HuH-7 (cell line): ENCODE results near the gene TSHZ2.

Experiments used
- DNase-seq: peaks from one replicate; pipeline ENCODE4 v3.0.0; 2011; ENCODE audit warnings: low spot score

The TSHZ2 gene

DNA sequence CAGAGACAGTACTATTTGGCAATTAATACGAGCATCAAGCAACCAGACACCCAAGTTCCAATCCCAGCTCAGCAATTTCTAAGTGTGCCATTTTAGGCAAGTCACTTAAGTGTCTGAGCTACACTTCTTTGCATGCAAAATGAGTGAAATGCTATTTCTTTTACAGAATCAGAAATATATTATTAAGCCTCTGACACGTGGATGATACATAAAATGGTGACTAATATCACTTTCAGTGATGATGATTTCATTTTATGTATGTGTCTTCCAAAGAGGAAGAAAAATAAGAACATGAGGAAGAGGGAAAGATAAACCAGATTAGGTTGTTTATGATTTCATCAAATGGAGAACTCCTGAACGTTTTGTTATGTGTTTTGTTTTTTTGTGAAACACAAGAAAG is 158.6 kb downstream of the TSHZ2 start:
- no peak for DNase-seq

DNA sequence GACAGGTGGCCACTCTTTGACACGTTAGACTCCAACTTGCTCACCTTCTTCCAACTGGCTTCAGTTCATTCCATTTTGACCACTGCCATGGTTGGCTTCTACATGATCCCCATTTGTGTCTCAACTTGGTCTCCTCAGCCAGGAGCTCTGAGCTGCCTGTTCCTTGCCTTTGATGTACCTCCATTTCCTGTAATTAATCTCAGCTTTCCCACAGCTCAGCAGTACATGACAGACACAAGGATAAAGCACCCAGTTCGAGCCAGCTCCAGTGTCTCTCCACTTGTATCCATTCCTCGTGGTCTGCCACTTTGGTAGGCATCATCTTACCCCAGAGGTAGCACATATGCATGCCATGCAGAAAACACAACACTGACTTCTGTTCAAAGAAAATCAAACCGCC is 161.0 kb downstream of the TSHZ2 start:
- no peak for DNase-seq

DNA sequence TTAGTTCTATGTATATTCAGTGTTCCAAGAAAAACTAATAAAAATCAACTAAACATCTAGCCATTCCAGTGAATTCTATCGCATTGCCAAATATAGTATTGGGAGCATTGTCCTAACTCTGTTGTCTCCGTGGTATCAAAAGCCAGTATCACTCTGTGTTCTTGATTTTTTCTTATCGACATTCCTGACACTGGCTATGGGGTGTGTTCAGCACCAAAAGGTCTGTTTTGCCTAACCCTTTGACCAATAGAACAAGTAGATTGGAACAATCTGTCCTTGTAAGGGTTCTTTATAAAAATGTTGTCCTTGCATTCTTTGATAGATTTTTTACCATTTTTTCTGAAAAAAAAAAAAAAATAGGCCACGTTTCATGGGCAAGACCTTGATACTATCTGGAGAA is 161.5 kb downstream of the TSHZ2 start:
- no peak for DNase-seq

DNA sequence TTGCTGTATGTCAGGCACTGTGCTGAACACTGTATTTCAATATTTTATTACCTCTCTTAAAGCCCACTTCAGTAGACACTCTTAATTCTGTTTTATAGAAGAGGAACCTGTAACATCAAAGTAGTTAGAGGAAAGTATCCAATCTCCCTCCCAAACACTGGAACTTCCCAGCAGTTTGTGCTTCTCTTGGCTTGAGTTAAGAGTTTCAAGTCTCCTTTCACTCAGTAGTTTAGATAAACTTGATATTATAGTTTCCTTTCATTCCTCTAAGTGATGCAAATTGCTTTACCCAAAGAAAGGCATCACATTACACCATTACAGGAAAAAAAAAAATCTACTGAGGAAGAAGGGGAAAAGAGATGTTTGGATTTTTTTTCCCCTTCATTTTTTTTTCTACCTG is 164.3 kb downstream of the TSHZ2 start:
- no peak for DNase-seq

DNA sequence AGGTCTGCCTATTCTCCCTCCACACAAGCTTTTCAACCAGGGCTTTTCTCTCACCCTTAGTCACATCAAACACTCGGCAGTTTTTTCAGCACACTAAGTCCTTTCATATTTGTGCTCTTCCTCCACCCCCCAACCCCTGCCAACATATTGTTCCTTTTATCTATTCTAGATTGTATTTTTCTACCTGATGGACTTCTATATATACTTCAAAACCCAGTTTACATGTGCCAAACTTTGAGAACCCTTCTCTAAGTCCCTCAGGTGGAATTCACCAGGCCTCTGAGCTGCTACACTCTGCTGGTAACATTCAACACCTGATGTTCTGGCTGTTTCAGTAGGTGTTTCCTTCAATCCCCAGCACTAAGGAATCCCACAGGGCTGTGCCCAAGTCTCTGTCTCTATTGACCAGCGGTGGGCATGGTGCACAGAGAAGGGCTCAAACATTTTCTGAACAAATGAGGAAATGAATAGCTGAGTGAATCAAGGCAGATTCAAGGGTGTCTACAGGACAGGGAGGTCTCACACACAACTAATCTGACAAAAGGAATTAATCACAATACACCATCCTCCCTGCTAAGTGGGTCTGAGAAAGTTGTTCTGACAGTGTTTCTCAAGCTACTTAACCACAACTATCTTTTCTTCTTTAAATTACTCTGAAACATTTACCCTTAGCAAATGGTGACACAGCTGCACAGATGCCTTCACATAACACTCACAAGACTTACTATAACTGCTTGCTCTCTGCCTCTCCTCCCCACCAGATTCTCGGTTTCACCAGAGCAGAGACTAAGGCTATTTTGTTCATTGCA is 166.5 kb downstream of the TSHZ2 start:
- no peak for DNase-seq

DNA sequence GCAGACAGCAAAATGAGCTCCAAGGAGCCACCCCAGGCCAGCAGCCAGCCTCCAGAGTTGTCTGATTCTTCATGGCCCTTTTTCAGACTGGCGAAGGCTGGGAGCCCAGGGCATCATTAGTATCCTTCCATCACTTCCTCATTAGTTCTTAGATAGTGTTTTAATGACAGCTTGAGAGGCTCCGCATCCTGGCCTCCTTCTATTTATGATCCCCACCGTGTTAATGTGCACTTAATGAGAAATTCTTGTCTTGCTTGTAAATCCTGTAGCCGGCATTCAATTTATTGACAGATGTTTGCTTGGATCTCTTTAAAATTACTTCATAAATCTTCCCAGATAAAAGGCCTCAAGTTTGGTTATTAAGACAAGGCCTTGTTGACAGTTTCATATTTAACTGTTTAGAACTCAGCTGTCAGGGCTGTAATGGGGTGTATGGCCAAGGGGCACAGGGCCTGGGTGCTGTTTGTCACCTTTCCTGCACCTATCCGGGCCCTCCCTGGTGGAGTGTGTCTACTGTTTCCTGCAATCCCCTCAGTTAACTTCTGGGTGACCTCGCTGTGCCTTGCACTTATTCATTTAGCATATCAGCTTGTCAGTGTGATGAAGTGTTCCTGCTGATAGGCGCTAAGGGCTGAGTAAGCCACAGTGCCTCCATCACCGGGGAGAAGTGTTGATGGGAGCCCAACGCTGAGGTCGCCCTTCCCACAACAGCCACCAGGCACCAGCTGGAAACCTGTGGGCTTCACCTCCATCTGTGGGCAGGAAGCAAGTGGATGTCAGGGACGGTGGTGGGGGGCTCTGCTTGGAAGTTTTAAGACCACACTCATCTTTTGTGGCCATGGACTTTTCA is 169.3 kb downstream of the TSHZ2 start:
- DNase-seq, result no peak

DNA sequence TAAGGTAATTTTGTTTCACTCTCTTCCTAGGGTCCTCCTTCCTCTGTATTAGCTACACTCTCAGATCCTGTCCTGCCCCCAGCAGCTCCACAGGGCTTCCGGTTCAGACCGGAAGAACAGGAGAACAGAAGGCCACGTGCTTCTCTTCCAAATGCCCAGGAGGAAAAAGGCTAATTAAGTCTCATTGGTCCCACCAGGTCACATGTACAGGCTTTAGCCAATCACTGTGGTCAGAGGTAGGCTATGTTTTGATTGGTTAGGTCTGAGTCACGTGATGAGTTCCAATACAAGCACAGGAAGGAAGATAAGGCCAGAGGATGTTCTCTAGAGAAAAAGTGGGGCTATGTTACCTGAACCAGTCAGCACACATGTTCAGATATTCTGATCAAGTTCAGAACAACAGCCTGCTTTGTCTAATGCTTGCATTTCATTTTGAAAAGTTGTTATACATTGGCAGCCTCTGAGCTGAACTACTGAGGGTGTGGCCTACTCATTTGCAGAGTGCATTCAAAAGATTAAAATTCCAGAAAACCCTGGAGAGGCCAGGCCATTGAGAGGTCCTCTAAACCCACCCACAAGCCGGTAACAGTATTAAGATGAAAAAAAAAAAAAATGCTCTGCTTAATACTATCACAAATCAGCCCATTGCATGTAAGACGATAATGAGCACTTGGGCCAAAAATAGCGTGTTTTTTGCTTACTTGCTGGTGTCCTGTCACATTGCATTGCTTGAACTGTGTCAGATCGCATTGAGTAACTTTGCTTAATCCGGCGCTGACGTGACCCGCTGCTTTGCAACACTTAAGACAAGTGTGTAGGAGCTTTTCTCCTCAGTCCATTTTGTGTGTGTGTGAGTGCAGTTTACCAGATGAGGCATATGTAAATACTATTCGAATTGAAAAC is 170.3 kb downstream of the TSHZ2 start:
- no peak for DNase-seq

DNA sequence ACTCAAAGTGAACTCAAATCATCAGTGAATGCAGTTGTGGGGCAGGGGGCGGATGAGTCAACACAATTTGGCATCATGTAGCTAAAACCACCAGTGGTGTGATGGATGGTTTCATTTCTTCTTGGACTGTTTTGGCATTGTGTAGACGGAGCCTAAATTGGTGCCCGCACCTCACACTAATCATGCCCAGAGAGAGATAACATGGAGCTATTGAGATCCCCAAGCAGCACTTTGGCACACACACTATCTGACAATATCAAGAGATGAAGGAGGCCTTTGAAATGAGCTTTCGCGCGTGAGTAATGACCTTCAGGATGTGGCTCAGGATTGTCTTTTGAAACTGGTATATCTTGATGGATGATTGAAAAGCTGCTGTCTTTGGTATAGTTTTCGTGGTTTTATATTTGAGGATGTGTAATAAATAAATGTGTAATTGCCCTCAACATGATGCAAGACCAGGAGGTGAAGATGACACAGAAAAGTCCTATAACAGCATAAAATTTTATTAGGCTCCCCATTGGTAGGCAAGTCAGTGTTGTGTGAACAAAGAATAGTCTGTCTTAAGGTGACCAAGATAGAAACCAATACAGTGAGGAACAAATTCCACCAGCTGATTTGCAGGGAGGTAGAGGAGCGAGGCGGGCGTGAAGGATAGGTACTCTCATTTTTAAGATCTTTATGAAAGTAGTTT is 174.2 kb downstream of the TSHZ2 start:
- DNase-seq, result no peak

DNA sequence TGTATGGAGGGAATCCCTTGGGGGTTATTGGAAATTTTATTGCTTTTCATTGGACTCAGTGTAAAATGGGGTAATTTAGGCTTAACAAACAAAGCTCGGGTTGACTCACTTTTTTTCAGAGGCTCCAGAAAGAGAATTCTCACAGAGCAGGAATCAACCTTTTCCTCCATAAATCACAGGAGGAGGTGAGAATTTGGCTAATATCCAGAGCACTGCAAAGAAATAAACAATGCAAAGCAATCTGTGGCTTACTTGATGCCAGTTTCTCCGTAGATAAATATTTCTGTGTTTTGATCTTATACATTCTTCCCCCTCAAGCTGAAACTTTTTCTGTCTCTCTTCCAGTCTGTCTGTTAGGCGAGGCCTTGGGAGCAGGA is 176.6 kb downstream of the TSHZ2 start:
- DNase-seq, result no peak

DNA sequence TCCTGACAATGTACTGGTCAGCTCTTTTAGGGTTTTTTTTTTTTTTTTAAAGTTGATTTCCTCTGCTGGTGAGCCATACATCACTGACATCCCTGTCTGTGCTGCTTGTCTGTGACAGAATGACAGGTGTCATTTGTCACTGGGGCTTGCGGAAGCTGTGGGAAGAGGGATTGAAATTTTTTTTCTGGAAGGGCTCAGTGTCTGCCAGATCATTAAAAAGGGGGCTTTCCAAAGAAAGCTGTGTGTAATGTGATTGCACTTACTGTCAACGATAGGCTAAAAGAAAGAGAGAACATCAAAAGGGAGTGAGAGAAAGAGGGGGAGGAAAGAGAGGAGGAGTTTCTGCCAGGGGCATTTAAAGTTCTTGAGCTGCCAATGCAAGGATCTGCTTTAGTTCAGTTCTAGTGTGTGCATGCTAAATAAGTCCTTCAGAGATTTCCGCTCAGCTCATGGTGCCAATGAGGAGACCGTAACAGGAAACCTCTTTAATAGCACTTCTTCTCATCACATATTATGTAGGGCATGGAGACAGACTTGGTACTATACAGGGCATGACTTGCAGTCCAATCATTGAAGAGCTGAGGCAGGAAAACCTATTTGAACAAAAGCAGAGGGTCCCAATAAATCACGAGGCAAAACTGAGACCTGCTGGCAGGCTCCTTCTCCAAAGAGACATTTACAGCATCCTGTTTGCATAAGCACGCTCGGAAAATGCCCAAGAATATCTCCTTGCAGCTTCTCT is 177.2 kb downstream of the TSHZ2 start:
- no peak for DNase-seq

DNA sequence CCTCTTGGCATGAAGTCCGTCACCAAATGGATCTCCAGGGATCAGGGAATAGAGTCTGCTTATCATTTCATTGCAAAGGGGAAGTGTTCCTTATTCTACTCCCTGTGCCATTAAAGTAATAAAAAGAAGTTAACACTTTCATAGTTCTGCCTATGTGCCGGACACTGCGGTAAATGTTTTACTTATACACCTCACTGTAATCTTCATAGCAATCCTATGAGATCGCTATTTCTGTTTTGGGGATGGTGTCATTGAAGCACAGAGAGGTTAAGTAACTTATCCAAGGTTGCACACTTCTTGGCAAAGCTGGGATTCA is 177.7 kb downstream of the TSHZ2 start:
- DNase-seq, result no peak

DNA sequence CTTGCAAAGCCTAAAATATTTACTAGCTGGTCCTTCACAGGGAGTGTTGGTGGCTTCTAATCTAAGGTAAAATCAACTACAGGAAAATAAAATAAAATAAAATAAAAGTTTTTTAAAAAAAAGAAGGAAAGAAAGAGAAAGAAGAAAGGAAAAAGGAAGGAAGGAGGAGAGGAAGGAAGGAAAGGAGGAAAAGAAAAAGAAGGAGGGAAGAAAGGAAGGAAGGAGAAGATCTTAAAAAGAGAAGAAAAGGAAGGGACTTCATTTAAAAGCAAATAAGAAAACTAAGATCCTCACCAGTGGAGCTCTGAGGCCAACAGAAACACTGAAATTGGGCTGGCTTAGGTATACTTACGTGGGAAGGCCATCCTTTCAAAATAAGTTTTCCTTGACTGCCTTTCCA is 178.4 kb downstream of the TSHZ2 start:
- no peak for DNase-seq

DNA sequence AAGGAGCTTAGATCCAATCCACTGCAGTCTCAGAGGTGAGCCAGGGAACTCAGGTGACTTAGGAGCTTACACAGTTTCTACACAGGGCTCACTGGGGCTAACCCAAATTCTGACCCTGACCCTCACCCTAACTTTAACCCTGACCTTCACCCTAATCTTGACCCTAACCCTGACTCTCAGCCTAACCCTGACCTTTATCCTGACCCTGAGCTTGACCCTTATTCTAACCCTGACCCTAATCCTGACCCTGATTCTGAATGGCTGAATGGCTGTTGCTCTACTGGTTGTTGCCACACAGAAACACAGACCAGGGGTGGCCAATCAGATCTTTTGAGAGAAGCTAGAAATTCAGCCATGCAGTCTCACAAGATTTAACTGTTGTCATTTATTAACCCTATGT is 180.1 kb downstream of the TSHZ2 start:
- DNase-seq, result no peak

DNA sequence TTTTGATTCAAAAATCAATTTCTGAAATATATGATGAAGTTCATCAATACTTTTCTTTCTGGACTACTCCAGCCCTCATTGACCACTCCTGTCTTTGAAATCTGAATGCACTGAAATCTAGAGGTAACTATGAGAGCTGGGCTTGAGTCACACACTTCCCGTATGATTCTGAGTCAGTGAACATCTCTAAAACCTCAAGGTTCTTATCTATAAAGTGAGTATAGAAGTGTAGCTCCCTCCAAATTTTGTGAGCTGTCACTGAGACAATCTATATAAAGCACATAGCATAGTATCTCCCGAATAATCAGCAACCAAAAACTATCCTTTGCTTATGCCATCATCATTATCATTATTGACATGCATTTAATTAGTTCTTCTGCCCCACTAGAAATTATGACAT is 182.4 kb downstream of the TSHZ2 start:
- DNase-seq, result no peak

DNA sequence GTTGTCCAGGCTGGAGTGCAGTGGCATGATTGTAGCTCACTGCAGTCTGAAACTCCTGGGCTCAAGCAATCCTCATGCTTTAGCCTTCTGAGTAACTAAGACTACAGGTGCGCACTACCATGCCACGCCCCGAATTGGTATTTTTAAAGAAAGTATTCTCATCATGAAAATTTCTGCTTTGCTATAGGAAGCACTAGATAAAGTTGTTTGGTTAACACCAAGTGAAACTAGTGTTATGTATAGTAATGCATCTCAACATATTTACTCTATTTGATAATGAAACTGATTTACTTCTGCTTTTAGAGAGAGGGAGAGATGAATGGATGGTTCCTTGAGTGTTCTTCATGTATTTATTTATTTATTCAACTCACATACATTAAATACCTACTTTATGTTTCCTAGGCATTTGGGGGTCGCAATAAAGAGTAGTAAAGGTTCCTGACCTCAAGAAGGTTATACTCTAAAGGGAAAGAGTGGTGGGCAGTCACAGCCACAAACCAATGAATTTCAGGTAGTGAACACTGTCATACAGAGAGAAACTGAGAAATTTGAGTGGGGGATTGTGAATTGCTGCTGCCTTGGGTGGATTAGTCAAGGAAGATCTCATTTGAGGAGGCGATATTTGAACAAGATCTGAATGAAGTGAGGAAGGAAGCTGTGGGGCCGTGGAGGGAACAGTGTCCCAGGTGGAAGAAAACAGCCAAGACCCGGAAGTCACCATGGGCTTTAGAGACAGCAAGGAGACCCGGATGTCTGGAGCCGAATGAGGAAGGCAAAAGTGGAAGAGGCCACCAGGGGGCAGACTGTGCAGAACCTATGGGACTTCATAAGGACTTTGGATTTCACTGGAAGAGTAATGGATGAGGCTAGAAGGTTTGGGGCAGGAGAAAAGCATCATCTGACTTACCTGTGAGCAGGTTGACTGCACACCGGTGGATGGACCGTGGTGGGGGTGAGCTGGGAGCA is 185.6 kb downstream of the TSHZ2 start:
- DNase-seq, result peak; percentile 56

DNA sequence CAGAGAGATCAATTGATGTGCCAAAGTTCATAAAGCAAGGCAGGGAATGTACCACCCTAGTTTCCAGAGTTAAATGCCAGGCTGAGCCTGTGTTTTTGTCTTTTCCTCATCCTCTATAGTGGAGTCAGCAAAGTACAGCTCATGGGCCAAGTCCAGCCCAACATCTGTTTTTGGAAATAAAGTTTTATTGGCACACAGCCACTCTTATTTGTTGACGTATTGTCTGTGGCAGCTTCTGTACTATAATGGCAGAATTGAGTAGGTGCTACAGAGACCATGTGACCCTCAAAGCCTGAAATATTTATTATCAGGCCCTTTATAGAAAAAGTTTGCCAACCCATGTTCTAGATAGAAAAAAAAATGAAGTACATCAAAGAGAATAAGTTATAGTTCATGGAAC is 187.0 kb downstream of the TSHZ2 start:
- DNase-seq, result no peak

DNA sequence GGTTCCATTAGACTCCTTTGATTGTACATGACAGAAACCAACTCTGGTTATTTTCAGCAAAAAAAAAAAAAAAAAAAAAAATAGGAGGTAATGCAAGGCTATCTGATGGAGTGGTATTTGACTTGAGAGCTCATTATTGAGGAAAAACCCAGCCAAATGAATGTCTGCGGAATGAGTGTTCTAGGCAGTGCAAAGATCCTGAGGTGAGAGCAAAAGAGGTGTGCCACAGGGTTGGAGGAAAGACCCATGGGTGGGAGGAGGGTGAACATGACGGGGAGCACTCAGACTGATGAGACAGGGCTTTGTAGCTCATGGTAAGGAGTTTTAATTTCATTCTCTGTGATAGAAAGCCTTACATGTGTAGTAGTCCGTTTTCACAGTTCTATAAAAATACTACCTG is 188.9 kb downstream of the TSHZ2 start:
- DNase-seq, result no peak

DNA sequence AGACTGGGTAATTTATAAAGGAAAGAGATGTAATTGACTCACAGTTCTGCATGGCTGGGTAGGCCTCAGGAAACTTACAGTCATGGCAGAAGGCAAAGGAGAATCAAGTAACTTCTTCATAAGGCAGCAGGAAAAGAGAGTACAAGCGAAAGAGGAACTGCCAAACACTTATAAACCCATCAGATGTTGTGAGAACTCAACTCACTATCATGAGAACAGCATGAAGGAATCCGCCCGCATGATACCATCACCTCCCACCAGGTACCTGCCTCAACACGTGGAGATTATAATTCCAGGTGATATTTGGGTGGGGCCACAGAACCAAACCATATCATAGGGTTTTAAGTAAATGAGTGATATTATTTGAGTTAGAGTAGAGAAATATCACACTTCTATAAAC is 189.3 kb downstream of the TSHZ2 start:
- no peak for DNase-seq

DNA sequence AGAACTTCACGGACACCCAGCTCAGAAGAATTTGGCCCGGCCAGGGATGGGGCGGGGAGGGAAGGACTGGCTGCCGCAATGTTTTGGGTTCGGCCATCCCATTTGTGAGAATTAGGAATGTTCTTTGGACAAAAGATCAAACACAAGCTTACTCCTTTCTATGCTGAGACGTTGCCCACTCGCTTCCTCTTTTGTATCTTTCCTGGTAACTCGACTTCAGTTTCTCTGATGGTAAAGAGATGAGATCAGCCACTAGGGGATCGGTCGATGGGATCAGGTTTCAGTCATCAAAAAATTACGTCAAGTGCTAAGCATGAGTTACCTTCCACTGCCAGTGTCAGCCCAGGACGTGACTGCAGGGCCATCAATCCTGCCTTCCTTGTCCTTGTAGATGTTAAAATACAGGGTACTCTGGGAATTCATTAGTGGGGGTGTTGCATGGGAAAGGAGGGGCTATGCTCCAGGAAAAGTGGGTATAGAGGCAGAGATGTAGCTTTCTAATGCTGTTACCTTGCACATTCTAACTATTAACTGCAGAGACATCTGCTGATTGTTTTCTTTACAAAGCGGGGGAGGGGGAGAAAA is 190.2 kb downstream of the TSHZ2 start:
- peak; percentile 80 for DNase-seq

DNA sequence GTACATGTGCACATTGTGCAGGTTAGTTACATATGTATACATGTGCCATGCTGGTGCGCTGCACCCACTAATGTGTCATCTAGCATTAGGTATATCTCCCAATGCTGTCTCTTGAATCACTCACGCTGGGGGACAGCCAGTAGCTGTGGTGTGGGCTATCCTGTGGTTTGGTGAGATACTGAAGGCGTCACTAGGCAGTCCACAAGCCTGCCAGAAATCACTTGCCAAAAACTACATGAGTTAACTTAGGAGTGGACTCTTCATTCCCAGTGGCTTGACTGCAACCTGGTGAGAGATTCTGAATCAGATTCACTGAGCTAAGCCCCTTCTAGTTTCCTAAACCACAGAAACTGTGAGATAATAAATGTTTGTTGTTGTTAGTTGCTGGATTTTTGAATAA is 191.3 kb downstream of the TSHZ2 start:
- DNase-seq, result no peak
